GM21423 (cell line): ENCODE results near the gene PIK3R6.

Source experiments
- ATAC-seq: cut with Tn5 transposase; IDR thresholded peaks from one replicate; pipeline ENCODE4 v1.9.1; 2021; ENCODE audit warnings: mild to moderate bottlenecking, moderate library complexity; ENCODE audit not compliant: unreplicated experiment

PIK3R6 gene

DNA sequence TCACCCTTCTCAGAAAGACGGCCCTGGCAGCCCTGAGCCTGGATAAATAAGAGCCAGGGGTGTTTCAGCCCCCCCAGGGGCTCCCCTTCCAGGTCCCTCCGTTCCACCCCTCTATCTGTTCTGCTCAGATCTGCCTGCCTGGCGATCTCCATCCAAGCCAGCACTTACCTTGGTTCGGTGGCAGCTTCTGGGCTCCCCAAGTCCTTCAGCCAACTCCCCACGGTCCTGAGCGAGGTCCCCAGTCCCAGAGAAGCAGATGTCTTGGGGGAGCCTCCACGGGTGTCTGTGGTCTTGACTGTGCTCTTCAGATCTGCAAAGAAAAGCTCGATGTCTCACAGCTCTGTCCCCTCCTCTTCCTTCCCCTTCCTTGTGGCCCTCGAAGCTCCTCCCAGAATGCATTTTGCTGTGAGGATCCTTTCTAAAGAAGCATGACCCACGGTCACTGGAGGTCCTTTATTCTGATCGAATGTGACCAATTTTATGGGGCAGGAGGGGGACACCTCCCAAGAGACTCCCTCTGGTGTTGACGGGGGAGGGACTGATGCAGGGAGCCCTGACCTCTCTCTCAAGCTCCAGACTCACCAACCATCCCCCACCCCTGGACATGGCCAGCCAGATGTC is at the start of gene PIK3R6:
TSS of gene PIK3R6 (minus strand) at position 314 of the 621 bp plus-strand sequence. CDS start 17,880 bp downstream, outside the sequence.
- ATAC-seq: no peak

GRCh38 chr17:8916466-8916865 is 49.0 kb upstream of the PIK3R6 start:
- no peak for ATAC-seq

- no peak for ATAC-seq
Observed at GRCh38 chr17:8914554-8914953, 47.1 kb upstream of the PIK3R6 start.

GRCh38 chr17:8913879-8914278 is 46.4 kb upstream of the PIK3R6 start:
- ATAC-seq: no peak

GRCh38 chr17:8913091-8913490 is 45.6 kb upstream of the PIK3R6 start:
- ATAC-seq: no peak

GRCh38 chr17:8912084-8912981 is 44.9 kb upstream of the PIK3R6 start:
- no peak for ATAC-seq

GRCh38 chr17:8910969-8911604 is 43.6 kb upstream of the PIK3R6 start:
- ATAC-seq: no peak

GRCh38 chr17:8909586-8910270 is 42.3 kb upstream of the PIK3R6 start:
- ATAC-seq: no peak

- ATAC-seq: no peak
Observed at GRCh38 chr17:8905331-8905730, 37.9 kb upstream of the PIK3R6 start.

DNA sequence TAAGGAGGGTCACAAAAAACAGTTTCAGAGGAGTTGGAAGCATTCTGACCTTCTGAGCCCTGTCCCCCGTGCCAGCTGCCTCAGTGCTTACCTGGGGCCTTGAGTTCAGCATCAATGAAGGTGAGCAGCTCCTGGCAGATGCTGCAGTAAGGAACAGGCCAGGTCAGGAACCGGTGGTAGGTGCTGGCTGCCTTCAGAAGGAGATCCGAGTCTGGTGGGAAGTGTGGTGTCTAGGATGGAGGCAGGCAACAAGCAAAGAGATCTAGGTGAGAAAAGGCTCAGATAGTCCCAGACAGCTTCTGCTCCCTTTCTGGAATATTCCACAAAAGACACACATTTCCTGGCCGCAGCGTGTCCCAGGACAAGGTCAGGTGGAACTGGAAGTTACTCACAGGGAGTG is 37.2 kb upstream of the PIK3R6 start:
- ATAC-seq: no peak

GRCh38 chr17:8904201-8904600 is 36.7 kb upstream of the PIK3R6 start:
- no peak for ATAC-seq

DNA sequence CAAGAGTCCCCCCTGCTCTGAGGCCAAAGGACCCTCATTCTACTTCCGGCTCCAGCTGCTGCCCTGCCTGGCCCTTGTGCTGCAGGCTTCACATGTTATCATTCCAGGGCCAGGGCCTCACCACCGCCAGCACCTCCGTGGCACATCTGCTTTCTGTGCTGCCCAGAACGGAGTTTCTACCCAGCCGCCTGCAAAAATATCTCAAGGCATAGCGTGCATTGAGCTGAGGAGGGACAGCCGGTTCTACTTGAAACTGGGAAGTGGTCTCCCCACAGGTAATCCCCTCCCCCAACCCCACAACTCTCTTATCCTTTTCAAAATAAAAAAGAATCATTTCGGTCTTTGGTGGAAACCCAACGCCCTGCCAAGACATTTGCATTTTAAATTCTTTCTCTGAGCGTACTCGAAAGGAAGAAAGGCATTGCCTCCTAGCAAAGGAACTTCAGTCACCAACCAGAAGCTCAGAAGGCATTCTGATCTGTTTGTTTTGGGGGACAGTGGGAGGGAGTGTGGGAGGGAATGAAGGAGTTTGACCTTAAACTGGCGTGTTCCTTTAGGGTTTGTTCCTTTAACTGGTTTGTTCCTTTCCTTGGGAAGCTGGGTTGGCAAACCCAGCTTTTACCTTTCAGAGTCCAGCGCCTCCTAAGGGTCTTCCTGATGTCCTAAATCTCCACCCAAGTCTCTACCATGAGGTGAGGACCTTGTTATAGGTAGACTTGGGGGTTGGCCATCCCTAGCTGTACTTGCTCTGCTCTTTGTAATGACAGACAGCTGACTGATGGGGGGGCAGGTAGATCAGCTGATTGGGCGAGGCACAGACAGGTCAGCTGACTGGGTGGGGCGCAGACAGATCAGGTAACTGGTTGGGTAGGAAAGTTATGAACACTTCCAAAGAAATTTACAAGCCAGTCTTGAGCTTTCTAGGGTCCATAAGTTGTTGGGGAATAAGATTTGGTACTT is 33.4 kb upstream of the PIK3R6 start:
- peak; percentile 45 for ATAC-seq

GRCh38 chr17:8900207-8900606 is 32.7 kb upstream of the PIK3R6 start:
- no peak for ATAC-seq

GRCh38 chr17:8898636-8899035 is 31.2 kb upstream of the PIK3R6 start:
- ATAC-seq: no peak

DNA sequence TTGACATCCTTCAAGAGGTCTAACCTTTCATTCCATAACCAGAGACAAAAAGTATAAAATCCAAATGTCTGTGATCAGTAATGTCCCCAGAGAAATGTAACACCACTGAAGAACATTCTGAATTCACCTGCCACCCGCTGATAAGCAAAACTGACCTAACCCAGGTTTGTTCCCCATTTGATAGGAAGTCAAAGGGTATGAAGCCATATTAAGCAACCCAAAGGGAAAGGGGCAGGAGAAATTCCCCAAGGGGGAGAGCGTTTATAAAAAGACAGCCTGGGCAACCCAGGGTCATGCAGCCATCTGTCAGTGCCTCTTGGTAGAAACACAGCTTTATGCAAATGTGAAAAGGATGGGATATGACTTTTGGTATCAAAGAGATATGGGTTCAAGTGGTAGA is 30.7 kb upstream of the PIK3R6 start:
- ATAC-seq: no peak

GRCh38 chr17:8896641-8897635 is 29.5 kb upstream of the PIK3R6 start:
- no peak for ATAC-seq

DNA sequence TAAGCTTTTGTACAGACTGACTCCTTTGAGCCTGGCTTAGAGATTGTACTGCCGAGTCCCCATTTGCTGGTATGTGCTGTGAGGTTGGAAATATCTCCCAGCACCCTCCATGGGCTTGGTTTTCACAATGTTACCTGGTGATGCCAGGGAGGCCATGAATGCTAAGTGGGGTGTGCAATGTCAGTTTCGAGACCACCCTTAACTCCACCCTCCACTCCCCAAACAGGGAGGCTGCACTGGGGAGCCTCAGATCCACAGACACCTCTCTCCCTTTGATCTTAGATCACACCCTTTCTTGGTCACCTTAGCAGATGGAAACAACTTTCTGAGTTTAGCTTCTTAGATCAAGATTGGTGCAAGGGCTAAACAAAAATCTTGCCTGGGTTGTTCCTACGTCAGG is 28.6 kb upstream of the PIK3R6 start:
- no peak for ATAC-seq

- no peak for ATAC-seq
Observed at GRCh38 chr17:8894673-8895578, 27.5 kb upstream of the PIK3R6 start.
